22Rv1 (cell line): ENCODE results near the gene DAAM2.

Source experiments
- CTCF ChIP-seq: fragments of 450-650 bp; IDR thresholded peaks from 2 replicates; pipeline ENCODE4 v1.5.1; 2017; ENCODE audit warnings: mild to moderate bottlenecking
- ZFX ChIP-seq: fragments of 450-650 bp; IDR thresholded peaks from 2 replicates; pipeline ENCODE4 v1.6.1; 2017; ENCODE audit warnings: antibody characterized with exemption, borderline replicate concordance

- TF ChIP-seq ZFX, result no peak
- TF ChIP-seq CTCF, result no peak
These were observed 120.3 kb downstream of the DAAM2 start for GRCh38 chr6:39912446-39912845.
